Ovary (tissue), 3 donors: ENCODE results near the gene ACTN1.

Experiments used
- EP300 ChIP-seq: sonication (generic); formaldehyde crosslinking; IDR thresholded peaks from one replicate; pipeline ENCODE4 v1.6.1; 2017; ENCODE audit warnings: antibody characterized with exemption
- POLR2A ChIP-seq: fragments of 450-650 bp; IDR thresholded peaks from one replicate; pipeline ENCODE4 v1.6.1; 2017; ENCODE audit warnings: antibody characterized with exemption, mild to moderate bottlenecking, moderate library complexity
- TF ChIP-seq, protein P1 (sequence below), 3 donors: fragments of 450-650 bp in 2 of 3; fragments of 200-600 bp in 1 of 3; IDR thresholded peaks; one replicate each; pipeline versions ENCODE4 v1.5.1 to v1.8.0; 2016 to 2022; ENCODE audit warnings: antibody characterized with exemption in 3 of 3, mild to moderate bottlenecking in 1 of 3
- donor health status: DM: no; HTN: no; CAD: no.

DNA sequence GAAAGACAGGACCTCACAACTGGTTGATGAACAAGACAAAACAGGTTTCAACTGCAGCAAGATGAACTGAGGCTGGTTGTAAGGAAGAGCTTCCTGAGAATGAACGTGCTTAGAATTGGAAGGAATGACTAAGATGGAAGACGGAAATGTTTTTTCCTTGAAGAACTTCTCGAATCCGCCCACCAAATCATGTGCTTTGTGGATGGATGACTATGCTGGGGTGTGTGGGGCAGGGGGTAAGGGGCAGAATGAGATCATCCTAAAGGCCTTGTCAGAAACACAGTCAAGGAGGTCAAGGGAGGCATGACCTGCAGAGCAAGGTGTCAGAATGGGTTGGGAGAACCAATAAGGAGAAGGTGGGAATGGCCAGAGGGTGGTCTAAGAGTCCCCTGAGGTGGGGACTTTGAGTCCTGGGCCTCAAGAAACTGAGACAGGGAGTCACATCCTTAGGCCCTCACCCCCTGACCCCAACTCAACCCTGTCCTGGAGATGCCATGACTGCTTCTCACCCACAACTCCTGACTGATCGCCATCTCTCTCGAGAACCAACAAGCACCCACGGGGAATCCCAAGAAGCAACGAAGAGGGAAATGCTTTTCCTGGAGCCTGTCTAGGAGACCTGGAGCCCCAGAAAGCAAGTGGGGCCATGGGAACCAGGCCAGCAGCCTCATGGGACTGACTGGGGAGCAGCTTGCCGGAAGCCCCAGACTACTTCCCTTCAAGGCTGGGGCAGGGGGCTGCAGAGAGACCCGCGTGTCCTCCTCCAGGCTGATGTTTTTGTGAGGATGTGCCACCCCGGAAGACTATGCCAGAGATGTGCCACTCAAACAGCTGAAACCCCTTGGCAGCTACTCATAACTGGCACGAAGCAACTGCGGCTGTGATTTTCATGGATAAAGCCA is 84.0 kb downstream of the ACTN1 start:
- TF ChIP-seq, protein P1, sequence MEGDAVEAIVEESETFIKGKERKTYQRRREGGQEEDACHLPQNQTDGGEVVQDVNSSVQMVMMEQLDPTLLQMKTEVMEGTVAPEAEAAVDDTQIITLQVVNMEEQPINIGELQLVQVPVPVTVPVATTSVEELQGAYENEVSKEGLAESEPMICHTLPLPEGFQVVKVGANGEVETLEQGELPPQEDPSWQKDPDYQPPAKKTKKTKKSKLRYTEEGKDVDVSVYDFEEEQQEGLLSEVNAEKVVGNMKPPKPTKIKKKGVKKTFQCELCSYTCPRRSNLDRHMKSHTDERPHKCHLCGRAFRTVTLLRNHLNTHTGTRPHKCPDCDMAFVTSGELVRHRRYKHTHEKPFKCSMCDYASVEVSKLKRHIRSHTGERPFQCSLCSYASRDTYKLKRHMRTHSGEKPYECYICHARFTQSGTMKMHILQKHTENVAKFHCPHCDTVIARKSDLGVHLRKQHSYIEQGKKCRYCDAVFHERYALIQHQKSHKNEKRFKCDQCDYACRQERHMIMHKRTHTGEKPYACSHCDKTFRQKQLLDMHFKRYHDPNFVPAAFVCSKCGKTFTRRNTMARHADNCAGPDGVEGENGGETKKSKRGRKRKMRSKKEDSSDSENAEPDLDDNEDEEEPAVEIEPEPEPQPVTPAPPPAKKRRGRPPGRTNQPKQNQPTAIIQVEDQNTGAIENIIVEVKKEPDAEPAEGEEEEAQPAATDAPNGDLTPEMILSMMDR (IDR thresholded peaks at IDR 0.05): no peak
- TF ChIP-seq EP300 (no peak), POLR2A (no peak)
